ENCODE data around the gene UNC5A. TPM values are rescaled to one million over a fixed set of nuclear protein-coding genes. Genes with fewer than 3 reads are reported as not detected.

Gene UNC5A
- total RNA-seq, 1 donor from 2014 or later = not detected

DNA sequence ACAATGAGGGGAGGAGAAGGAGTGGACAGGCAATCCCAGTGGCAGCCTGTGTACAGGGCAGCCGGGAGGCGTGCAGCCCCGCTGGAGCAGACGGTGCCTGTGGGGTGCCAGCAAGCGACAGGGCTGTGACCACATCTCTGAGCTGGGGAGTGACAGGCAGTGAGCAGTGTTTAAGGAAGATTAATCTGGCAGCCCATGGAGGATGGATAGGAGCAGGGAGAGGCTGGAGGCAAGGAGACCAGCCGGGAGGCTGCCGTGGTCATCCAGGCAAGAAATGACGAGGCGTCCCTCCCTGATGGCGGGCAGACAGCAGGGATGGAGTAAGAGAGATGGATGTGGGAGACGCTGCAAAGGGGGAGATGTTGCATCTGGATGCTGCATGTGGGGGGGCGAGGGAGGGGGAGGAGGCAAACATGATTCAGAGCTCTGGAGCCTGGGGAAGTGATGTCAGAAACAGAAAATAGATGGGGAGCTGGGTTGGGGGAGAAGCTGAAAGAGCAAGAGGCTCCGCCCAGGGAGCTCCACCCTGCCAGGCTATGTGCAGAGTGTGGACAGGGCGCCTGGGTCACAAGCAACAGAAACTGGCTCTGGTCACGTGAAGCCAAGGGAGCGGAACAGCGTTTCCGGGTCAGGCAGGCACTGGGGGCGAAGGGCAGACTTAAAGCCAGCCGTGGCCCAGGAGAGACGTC, 12.6 kb downstream of the UNC5A start:
- DNase-seq (no peak), ATAC-seq (ENCODE audit: low read depth) (no peak)
- POLR2A ChIA-PET = no interaction called here
- CTCF ChIA-PET = no interaction called here
- intact Hi-C loops (cut with micrococcal nuclease) = no loop called here
- Mint-ChIP-seq H3K27ac (no peak overlapping the region), H3K27me3 (peaks cover 43% of the 10 kb centered on the region), H3K4me3 (no peak overlapping the region), H3K4me1 (peaks cover 8% of the 10 kb centered on the region), H3K9me3 (no peaks in the 10 kb centered on the region), H3K36me3 (ENCODE audit: low read depth) (no peaks in the 10 kb centered on the region)
- TF ChIP-seq, protein P1, sequence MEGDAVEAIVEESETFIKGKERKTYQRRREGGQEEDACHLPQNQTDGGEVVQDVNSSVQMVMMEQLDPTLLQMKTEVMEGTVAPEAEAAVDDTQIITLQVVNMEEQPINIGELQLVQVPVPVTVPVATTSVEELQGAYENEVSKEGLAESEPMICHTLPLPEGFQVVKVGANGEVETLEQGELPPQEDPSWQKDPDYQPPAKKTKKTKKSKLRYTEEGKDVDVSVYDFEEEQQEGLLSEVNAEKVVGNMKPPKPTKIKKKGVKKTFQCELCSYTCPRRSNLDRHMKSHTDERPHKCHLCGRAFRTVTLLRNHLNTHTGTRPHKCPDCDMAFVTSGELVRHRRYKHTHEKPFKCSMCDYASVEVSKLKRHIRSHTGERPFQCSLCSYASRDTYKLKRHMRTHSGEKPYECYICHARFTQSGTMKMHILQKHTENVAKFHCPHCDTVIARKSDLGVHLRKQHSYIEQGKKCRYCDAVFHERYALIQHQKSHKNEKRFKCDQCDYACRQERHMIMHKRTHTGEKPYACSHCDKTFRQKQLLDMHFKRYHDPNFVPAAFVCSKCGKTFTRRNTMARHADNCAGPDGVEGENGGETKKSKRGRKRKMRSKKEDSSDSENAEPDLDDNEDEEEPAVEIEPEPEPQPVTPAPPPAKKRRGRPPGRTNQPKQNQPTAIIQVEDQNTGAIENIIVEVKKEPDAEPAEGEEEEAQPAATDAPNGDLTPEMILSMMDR (IDR thresholded peaks at IDR 0.05) = no peak

DNA sequence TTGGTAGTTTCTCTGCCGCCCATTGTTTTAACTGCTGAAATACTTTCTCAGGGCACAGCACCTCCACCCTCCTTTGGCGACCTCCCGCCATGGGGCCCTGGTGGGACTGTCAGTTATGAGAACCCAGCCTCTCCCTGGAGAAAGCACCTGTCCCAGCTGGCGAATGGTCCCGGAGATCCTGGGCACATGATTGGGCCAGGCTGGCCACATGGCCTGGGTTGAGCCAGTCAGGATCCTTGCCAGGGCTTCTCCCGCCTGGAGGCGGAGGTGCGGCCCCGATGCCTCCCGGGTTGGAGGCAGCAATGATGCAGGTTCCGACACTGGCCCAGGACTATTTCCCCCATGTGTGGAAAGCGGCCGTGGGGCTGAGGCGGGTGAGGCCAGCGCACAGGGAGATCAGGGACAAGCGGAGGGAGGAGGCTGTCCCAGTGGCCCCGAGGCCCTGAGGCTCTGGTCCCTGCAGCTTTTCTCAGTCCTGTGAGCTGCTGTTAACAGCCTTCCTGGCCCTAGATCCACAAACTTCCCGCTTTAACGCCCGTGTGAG, 13.6 kb downstream of the UNC5A start:
- intact Hi-C loops (cut with micrococcal nuclease) = no loop called here
- CTCF ChIA-PET = no interaction called here
- H3K9me3 Mint-ChIP-seq = no peaks in the 10 kb centered on the region
- no peak overlapping the region for H3K27ac Mint-ChIP-seq
- peaks cover 35% of the 10 kb centered on the region for H3K27me3 Mint-ChIP-seq
- POLR2A ChIA-PET = no interaction called here
- H3K36me3 Mint-ChIP-seq (ENCODE audit: low read depth) = no peaks in the 10 kb centered on the region
- ATAC-seq (ENCODE audit: low read depth) = no peak
- DNase-seq = no peak
- no peaks in the 10 kb centered on the region for H3K4me1 Mint-ChIP-seq
- TF ChIP-seq, protein P1 (IDR thresholded peaks at IDR 0.05) = no peak
- H3K4me3 Mint-ChIP-seq = no peak overlapping the region

DNA sequence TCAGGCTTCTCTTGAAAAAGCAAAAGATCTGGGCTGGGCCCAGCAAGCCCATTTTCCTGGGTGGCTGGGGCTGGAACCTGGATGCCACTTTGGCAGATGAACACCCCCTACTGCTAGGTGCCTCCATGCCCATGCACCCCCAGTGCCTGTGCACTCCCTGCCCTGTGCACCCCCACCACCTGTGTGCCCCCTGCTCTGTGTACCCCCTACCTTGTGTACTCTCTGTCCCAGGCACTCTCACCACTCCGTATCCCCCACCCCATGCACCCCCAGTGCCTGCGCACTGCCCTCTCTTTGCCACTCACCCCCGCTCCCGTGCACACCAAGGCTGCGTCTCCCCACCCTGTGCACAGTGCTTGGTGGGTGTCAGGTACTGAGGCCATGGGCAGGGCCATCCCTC, 14.2 kb downstream of the UNC5A start:
- Mint-ChIP-seq H3K9me3 (no peaks in the 10 kb centered on the region), H3K36me3 (ENCODE audit: low read depth) (no peaks in the 10 kb centered on the region), H3K27ac (no peak overlapping the region), H3K4me1 (no peaks in the 10 kb centered on the region), H3K4me3 (no peak overlapping the region), H3K27me3 (peaks cover 29% of the 10 kb centered on the region)
- ATAC-seq (ENCODE audit: low read depth) (no peak), DNase-seq (no peak)
- POLR2A ChIA-PET = no interaction called here
- CTCF ChIA-PET = no interaction called here
- TF ChIP-seq, protein P1 (IDR thresholded peaks at IDR 0.05) = no peak
- intact Hi-C loops (cut with micrococcal nuclease) = no loop called here

DNA sequence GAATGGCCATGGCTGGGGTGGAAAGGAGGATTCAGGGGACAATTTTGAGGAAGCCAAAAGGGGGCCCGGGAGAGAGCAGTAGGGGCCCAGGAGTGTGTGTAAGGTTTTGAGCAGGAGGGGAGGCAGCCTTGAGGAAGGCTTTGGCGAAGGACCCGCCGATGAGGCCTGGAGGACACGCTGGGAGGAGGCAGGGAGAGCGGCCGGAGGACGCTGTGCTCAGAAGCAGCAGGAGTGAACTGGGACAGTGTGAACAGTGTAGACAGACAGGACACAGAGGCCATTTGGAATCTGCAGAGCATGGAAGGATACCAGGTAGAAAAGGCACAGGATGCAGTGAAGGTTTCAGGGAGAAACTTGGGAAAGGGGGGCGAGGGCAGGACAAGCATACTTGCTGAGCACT, 14.9 kb downstream of the UNC5A start:
- Mint-ChIP-seq H3K4me1 (no peaks in the 10 kb centered on the region), H3K9me3 (no peaks in the 10 kb centered on the region), H3K27ac (no peak overlapping the region), H3K27me3 (peaks cover 25% of the 10 kb centered on the region), H3K4me3 (no peak overlapping the region), H3K36me3 (ENCODE audit: low read depth) (no peaks in the 10 kb centered on the region)
- no peak for DNase-seq
- POLR2A ChIA-PET = no interaction called here
- no peak for ATAC-seq (ENCODE audit: low read depth)
- CTCF ChIA-PET = no interaction called here
- intact Hi-C loops (cut with micrococcal nuclease) = no loop called here
- TF ChIP-seq, protein P1 (IDR thresholded peaks at IDR 0.05) = no peak

DNA sequence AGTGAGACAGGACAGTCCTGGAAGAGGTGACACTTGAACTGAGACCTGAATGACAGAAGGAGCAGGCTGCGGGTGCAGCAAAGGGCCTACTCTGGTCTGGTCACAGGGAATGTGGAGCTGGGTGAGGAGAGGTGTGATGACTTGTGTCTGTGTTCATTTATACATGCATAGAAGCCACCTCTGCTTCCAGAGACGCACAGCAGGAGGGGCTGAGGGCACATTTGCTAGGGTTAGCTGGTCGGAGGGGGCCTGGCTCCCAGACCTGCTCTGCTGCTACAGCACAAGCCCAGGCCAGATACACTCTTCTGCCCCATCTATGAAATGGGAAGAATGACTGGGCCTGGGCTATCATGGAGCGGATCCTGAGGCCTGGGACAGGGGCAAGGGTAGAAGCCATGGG, 15.6 kb downstream of the UNC5A start:
- Mint-ChIP-seq H3K27me3 (peaks cover 18% of the 10 kb centered on the region), H3K9me3 (no peaks in the 10 kb centered on the region), H3K36me3 (ENCODE audit: low read depth) (no peaks in the 10 kb centered on the region), H3K4me1 (no peaks in the 10 kb centered on the region), H3K27ac (no peak overlapping the region), H3K4me3 (no peak overlapping the region)
- ChIA-PET CTCF (no interaction called here), POLR2A (no interaction called here)
- intact Hi-C loops (cut with micrococcal nuclease) = no loop called here
- no peak for ATAC-seq (ENCODE audit: low read depth)
- TF ChIP-seq, protein P1 (IDR thresholded peaks at IDR 0.05) = no peak
- DNase-seq = no peak

Data from activated B cell treated with CpG ODN at 0.5 μM for 24 hours (primary cell).